ENCODE data around the gene ENHO.
"Not testable (repeated sequence)": the region's sequence is repeated elsewhere in the genome, so short reads cannot be mapped to it uniquely, and the experiment has no call there.

ENHO gene

DNA sequence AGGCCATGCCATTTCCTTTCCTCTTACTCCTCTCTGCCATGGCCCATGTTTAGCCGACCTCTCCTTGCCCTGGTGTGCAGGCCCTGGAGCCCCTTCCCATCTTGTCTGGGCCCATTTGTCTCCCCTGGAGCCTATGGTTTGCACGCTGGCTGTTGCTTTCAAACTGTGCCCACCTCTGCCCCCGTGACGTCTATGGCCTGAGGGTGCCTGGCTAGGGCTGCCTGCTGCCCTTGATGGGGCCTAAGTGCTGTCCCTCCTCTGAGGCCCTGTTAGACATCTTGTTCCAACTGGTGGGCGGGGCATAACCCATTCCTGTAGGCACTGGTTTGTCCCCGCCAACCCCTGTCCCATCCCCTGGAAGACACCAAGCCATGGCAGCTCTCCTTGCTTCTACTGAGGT is 22.7 kb upstream of the ENHO start:
- DNase-seq = no peak

DNA sequence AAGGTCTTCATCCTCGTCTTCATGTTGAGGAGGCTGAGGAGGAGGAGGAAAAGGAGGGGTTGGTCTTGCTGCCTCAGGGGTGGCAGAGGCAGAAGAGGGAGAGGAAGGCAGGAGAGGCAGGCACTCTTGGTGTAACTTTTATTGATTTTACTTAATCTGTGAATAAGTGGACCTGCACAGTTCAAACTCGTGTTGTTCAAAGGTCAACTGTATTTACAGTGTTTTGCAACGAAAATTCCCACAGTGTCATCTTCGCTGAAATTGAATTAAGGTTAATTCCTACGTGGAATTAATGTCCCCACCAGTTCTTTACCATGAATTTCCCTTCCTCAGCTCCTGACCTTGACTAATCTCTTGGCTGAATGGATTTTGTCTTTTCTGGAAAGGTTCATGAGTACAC is 21.2 kb upstream of the ENHO start:
- in situ Hi-C loops (cut with HindIII; ENCODE audit: low pct_ligation_motif_present, low pct_unique_long_range_greater_than_20kb, low sequenced_read_pairs) = no loop called here
- no peak for DNase-seq

More for the DNA sequence above, 22.7 kb upstream of the ENHO start:
- in situ Hi-C loops (cut with HindIII; ENCODE audit: low pct_ligation_motif_present, low pct_unique_long_range_greater_than_20kb, low sequenced_read_pairs) = no loop called here

DNA sequence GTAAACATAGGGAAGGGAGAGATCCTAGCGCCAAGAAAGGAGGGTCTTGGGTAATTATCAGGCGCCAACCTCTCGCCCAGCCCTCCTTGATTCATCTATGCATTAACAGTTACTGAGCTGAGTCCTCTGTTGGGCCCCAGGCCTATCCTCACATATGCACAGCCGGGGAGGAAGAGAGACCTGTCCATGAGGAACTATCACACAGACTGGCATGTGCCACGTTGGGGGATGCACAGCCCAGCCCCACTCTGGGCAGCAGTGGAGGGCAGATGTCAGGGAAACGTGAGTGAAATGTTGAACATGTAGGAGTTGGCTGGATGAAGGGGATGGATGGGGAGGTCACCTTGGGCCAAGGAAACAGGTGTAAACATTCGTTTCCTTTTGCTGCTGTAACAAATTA is 18.8 kb upstream of the ENHO start:
- DNase-seq = no peak
- in situ Hi-C loops (cut with HindIII; ENCODE audit: low pct_ligation_motif_present, low pct_unique_long_range_greater_than_20kb, low sequenced_read_pairs) = no loop called here

DNA sequence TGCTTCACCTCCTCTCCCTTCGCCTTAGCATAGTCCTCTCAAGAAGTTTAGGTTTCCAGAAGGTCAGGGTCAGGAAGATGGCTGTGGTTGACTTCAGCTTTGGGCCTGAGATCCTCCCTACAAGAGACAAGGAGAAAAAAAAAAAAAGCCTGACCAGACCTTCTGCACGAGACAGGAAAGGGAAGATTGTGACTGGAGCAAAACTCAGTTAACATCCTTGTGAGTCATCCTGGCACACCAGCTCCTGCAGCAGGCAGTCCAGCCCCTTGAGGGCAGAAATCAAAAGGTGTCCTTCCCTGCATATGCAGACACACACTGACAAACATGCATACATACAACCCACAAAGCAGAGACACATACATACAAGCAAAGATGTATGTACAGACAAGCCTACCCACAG is 18.0 kb upstream of the ENHO start:
- peak; percentile 51 for DNase-seq
- in situ Hi-C loops (cut with HindIII; ENCODE audit: low pct_ligation_motif_present, low pct_unique_long_range_greater_than_20kb, low sequenced_read_pairs) = no loop called here

DNA sequence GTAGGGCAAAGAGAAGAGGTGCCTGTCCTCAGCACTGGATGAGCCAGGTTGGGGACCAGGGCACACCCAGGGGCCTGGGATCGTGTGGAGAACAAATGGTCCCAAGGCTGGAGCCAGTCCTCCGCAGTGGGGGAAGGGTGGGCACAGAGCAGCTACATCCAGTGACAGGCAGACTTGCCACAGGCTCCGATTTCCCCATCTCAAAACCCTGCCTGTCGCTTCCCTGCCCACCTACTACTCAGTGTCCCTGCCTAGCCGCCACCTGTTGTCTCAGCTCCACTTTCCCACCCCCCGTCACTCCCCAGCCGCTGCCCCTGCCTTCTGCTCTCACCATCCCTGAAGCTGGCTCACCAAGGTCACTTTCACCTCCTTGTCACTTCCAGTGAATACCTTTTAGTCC is 13.9 kb upstream of the ENHO start:
- in situ Hi-C loops (cut with HindIII; ENCODE audit: low pct_ligation_motif_present, low pct_unique_long_range_greater_than_20kb, low sequenced_read_pairs) = no loop called here
- no peak for DNase-seq

DNA sequence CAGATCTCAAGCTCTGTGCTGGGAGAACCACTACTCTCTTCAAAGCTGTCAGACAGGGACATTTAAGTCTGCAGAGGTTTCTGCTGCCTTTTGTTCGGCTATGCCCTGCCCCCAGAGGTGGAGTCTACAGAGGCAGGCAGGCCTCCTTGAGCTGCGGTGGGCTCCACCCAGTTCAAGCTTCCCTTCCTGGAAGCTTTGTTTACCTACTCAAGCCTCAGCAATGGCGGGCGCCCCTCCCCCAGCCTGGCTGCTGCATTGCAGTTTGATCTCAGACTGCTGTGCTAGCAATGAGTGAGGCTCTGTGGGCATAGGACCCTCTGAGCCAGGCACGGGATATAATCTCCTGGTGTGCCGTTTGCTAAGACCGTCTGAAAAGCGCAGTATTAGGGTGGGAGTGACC is 9.3 kb upstream of the ENHO start:
- in situ Hi-C loops (cut with HindIII; ENCODE audit: low pct_ligation_motif_present, low pct_unique_long_range_greater_than_20kb, low sequenced_read_pairs); DNase-seq: not testable (repeated sequence)

DNA sequence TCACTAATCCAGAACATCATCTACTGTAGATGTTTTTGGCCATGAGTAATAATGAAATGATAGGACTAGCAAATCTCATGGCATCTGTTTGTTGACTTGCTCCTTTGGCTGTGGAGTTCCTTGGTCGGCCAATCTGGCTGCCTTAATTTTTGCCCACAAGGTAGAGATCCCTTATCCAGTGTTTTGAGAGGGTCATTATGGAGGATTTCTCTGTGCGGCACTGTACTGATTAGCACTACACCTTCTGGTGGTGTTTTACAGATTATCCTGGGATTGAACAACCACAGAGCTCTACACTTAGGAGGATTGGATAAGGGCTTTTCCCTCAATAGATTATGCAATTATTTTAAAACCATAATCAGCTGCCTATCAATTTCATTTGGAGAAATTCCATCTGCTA is 3.2 kb upstream of the ENHO start:
- in situ Hi-C loops (cut with HindIII; ENCODE audit: low pct_ligation_motif_present, low pct_unique_long_range_greater_than_20kb, low sequenced_read_pairs) = no loop called here
- no peak for DNase-seq

DNA sequence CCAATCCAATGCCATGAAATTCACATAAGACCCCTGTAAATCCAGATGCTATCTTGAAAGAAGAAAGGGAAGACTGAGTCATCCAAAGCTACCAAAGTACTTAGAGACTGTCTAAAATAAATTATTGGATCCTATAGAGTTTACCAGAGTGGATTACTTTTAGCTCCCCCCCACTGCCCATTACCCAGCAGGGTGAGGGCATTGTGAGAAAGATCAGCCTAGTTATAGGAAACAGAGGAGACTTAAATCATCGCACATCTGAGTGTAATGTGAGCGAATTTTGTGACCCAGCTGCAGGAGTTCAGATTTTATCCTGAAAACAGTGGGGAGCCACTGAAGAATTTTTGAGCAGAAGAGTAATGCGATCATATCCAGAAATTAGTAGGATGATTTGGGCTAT is 1.6 kb upstream of the ENHO start:
- in situ Hi-C loops (cut with HindIII; ENCODE audit: low pct_ligation_motif_present, low pct_unique_long_range_greater_than_20kb, low sequenced_read_pairs) = no loop called here
- DNase-seq = no peak

DNA sequence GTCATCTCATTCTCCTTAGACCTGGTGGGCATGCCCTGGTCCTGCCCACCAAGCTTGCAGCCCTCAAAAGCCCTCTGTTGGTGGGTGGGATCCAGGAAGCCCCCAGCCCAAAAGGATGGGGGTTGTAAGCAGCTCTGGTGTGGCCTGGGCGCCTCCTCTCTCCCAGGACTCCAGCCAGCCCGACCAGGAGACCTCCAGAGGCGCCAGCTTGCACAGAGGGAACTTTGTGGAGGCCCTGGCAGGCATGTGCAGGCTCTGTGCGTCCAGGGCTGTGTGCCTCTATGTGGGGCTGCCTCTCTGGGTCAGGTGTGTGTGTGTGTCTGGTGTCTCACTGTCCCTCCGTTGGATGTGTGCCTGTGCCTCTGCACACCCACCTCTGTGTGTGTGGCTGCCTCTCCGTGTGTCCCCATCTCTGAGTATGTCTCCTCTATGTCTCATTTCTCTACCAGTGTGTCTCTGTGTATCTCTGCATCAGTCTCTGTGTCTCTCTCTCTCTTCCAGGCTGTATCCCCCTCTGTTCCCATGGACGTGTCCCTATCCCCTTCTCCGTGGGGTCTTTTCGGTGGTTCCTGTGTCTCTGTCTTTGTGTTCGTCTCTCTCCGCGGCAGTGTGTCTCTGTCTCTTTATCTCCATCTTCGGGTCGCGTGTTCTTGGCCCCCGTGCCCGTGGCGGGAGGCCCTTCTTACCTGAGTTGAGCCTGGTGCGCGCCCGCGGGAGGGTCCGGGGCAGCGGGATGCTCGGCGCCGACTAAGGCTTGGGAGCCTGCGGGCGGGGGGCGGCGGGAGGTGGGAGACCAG is 501 bp downstream of the ENHO start:
- in situ Hi-C loops (cut with HindIII; ENCODE audit: low pct_ligation_motif_present, low pct_unique_long_range_greater_than_20kb, low sequenced_read_pairs) = no loop called here
- DNase-seq = no peak

DNA sequence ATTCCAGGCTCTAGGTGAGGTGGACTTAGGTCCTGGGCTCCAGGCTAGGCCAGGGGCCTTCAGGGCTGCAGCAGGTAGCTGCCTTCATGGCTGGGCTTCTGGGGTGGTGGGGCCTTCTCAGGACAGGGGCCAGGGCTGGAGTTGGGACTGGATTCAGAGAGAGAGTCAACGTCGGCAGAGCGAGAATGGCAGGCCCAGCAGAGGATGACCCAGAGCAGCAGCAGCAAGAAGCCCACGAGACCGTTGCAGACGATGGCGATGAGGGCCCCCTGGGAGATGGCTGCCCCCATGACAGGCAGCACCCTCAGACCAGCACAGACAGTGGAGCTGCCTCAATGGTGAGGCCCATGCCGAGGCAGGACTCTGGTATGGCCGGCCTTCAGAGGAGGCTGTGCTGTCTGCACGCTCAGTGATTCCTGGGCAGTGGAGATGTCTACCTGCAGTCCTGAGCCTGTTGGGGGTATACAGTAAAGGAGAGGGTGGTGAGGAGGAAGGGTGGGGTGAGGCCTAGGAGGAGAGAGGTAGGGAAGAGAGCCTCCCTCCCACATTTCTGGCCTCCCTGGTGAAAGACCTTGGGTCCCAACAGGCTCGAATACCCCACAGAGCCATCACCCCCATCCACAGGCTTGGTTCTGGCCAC is 1.3 kb downstream of the ENHO start:
- in situ Hi-C loops (cut with HindIII; ENCODE audit: low pct_ligation_motif_present, low pct_unique_long_range_greater_than_20kb, low sequenced_read_pairs) = no loop called here

DNA sequence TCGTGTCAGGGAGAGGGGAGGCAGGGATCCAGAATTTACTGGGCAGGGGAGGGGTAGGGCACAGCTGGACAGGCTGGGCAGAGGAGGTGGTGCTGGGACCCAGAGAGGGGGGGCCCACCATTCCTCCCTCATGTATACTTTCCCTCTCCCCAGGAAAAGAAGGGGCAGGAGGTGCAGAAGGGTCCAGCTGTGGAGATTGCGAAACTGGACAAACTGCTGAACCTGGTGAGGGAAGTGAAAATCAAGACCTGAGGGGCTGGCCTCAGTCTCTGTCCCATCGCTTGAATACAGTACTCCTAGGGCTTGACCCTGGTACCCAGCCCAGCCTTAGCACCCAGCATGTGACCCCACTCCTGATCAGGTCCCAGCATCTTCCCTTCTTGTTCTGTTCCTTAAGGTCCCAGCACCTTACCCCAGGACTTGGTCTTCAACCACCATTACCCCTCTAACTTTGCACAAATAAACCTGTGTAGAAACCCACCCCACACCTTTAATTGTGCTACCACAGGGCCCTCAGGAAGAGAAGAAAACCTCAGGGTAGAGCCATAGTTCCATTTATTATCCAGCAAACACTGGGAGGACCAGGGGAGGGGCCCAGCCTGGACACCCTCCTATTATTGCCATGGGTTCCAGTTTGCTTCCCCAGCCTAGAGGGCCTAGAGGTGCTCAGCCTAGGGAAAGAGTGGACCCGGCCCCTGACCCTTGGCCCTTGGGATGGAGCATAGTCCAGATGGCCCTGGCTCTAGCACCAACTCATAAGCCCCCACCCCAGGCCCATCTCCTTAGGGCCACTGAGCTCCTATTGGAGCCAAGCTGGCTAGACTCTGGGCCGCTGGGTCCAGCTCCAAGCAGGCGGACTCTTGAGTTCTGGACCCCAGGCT is 2.0 kb downstream of the ENHO start:
- DNase-seq = no peak
- in situ Hi-C loops (cut with HindIII; ENCODE audit: low pct_ligation_motif_present, low pct_unique_long_range_greater_than_20kb, low sequenced_read_pairs) = no loop called here

More for the DNA sequence above, 1.3 kb downstream of the ENHO start:
- DNase-seq = no peak

DNA sequence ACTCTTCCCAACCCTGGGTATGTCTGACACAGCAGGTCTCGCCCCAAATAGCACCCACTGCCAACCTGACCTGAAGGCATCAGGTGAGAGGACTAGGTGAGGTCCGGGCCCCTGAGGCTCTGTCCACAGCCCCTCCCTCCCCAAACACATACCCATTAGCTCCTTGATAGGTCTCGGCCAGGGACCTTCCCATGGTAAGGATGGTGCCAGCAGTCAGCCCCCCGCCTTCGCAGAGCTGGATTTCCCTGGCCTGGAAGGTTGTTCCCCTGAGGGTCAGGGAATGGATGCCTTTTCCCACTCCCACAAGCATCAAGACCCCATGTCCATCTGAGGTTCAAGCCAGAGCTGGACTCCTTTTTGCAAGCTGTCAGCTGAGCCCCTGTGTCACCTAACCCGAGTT is 2.7 kb downstream of the ENHO start:
- in situ Hi-C loops (cut with HindIII; ENCODE audit: low pct_ligation_motif_present, low pct_unique_long_range_greater_than_20kb, low sequenced_read_pairs) = no loop called here
- DNase-seq = no peak

DNA sequence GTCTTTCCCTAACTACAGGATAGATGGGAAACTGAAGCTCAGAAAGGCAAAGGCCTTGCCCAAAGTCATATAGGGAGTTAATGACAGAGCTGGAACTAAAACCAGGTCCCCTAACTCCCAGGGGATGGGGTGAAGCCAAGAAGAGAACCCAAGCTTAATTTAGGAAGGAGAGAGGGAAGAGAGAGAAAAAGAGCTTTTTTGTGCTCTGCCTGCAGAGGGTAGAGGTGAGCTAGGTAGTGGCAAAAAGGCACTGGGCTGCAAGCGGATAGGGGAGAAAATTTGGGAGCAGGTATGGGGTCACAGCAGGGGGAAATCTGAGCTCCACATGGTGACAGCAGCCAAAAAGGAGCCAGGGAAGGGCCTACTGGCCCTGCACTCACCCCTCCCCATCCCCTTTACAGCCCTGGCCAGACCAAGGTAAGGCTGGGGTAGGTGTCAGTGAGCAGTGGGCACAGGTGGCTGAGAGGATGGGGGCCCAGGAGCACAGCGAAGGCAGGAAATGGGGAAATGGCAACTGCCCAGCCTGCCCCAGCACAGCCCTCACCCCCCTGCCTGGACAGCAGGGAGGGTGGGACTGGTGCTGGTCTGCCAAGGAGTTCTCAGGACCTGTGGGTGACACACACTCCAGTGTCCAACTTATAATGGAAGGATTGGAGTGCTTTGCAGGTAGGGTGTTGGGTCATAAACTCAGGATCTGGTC is 3.3 kb downstream of the ENHO start:
- no peak for DNase-seq
- in situ Hi-C loops (cut with HindIII; ENCODE audit: low pct_ligation_motif_present, low pct_unique_long_range_greater_than_20kb, low sequenced_read_pairs) = no loop called here

DNA sequence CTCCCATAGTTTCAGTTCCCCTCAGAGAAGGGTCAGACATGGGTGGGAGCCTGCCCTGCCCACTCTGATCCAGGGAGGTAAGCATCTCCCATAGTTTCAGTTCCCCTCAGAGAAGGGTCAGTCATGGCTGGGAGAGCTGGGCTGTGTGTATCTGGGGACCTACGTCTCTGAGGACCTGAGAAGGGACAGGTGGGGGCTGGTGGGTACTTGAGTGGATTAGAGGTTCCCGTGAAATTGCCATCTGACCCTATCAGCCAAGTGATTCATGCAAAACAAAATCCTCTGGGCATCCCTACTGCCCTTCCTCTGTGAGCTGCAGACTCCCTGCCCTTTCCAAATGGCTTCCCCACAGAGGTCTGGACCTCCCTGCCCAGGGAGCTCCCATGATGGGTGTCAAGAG is 3.9 kb downstream of the ENHO start:
- in situ Hi-C loops (cut with HindIII; ENCODE audit: low pct_ligation_motif_present, low pct_unique_long_range_greater_than_20kb, low sequenced_read_pairs) = no loop called here
- DNase-seq = no peak

DNA sequence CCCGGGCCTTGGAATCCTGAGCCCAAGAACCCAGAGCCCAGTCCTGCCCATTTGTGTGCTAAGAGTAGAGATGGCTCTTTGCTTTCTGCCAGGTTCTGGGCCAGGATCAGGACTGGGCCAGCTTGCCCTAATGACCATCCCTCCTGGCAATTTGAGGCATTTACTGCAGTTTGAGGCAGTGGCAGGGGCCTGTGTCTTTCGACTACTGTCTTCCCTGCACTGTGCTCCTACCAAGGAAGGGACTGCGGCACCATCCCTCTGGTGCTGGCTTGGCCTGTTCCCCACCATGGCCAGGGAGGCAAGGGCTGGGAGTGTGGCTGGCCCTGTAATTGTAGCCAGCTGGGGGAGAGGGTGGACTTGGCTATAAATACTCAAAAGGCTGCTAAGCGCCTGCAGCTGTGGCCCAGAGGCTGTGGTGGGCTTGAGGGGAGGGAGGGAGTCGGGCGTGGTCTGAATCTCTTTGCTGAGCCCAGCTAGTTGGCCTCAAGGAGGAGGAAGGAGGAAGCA is 4.6 kb downstream of the ENHO start:
- no peak for DNase-seq
- in situ Hi-C loops (cut with HindIII; ENCODE audit: low pct_ligation_motif_present, low pct_unique_long_range_greater_than_20kb, low sequenced_read_pairs) = no loop called here

DNA sequence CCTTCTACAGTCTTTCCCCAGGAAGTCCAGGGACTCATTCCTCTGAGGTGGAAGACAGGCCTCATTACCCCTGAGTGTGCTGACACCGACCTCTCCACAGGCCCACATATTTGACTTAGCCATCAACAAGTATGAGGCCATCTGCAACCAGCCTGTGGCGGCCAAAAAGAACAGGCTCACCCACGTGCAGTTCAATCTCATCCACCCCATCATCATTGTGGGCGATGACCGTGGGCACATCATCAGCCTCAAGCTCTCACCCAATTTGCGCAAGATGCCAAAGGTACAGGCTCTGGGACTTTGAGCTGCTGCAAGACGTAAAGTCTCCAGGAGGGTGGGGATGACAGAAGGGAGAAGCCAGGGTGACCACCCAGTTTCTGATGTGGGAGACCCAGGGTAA is 5.6 kb downstream of the ENHO start:
- in situ Hi-C loops (cut with HindIII; ENCODE audit: low pct_ligation_motif_present, low pct_unique_long_range_greater_than_20kb, low sequenced_read_pairs) = no loop called here
- DNase-seq = no peak

DNA sequence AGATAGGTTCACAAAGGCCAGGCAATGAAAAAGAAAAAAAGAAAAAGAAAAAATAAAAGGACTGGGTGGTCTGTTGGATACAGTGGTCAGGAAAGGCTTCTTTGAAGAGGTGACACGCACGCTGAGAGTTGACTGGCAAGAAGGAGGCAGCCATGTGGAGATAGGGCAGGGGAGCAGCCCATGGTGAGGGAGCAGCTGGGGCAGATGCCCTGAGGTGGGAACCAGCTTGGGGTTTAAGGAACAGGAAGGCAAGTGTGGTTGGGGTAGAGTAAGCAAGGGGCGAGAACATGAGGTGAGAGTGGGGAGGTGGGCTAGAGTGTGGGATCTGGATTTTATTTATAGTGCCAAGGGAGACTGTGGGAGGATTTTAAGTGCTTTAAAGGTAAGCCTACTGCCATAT is 6.8 kb downstream of the ENHO start:
- in situ Hi-C loops (cut with HindIII; ENCODE audit: low pct_ligation_motif_present, low pct_unique_long_range_greater_than_20kb, low sequenced_read_pairs) = no loop called here
- DNase-seq = no peak

DNA sequence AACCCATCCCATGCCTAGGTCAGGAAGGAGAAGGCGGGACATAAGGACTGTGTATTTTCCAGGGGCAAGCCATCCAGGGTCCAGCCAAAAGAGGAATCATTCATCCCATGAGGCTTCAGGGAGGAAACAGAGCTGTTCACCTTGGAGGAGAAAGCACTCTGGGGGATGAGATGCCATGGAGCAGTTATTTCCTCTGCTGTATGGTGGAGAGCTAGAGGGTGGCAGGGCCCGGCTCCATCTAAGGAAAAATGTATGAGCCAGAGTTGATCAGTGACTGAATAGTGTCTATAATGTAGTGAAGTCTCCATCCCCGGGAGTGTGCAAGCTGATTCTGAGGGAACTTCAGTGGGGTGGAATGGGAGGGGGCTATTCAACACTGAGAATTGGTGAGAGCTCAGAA is 8.0 kb downstream of the ENHO start:
- in situ Hi-C loops (cut with HindIII; ENCODE audit: low pct_ligation_motif_present, low pct_unique_long_range_greater_than_20kb, low sequenced_read_pairs) = no loop called here
- no peak for DNase-seq

DNA sequence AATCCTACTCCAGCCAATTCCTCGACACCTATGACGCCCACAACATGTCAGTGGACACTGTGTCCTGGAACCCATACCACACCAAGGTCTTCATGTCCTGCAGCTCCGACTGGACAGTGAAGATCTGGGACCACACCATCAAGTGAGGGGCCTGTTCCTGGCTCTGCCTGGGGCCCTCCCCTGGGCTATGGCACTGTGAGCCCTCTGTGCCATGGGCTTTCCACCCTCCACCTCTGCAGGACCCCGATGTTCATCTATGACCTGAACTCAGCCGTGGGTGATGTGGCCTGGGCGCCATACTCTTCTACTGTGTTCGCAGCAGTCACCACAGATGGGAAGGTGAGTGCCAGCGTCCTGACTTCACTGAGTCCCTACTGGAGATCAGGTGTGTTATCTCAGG is 8.4 kb downstream of the ENHO start:
- in situ Hi-C loops (cut with HindIII; ENCODE audit: low pct_ligation_motif_present, low pct_unique_long_range_greater_than_20kb, low sequenced_read_pairs) = no loop called here
- DNase-seq = no peak

Measured in ACHN (cell line).